GM21529 (cell line): ENCODE measurements around the gene TXNDC15.

Source experiments
- ATAC-seq: cut with Tn5 transposase; IDR thresholded peaks from one replicate; pipeline ENCODE4 v1.9.1; 2021; ENCODE audit not compliant: unreplicated experiment

The TXNDC15 gene

GRCh38 chr5:134917070-134917815 is 43.1 kb downstream of the TXNDC15 start:
- no peak for ATAC-seq

- no peak for ATAC-seq
Measured at GRCh38 chr5:134918861-134919260, 44.7 kb downstream of the TXNDC15 start.

GRCh38 chr5:134920848-134921575 is 46.8 kb downstream of the TXNDC15 start:
- ATAC-seq, result no peak

GRCh38 chr5:134932508-134932907 is 58.3 kb downstream of the TXNDC15 start:
- ATAC-seq, result no peak

- ATAC-seq, result no peak
Measured at GRCh38 chr5:134934202-134934601, 60.0 kb downstream of the TXNDC15 start.

GRCh38 chr5:134935711-134936602 is 61.8 kb downstream of the TXNDC15 start:
- ATAC-seq, result no peak

GRCh38 chr5:134937526-134937925 is 63.4 kb downstream of the TXNDC15 start:
- ATAC-seq, result no peak

- ATAC-seq, result no peak
Measured at GRCh38 chr5:134938030-134938429, 63.9 kb downstream of the TXNDC15 start.

- no peak for ATAC-seq
Measured at GRCh38 chr5:134939500-134939899, 65.3 kb downstream of the TXNDC15 start.

- ATAC-seq, result no peak
Measured at GRCh38 chr5:134943547-134943946, 69.4 kb downstream of the TXNDC15 start.

GRCh38 chr5:134944630-134945029 is 70.5 kb downstream of the TXNDC15 start:
- no peak for ATAC-seq

- ATAC-seq, result no peak
Measured at GRCh38 chr5:134945041-134945440, 70.9 kb downstream of the TXNDC15 start.

GRCh38 chr5:134948911-134949310 is 74.7 kb downstream of the TXNDC15 start:
- no peak for ATAC-seq

- ATAC-seq, result no peak
Measured at GRCh38 chr5:134949316-134949715, 75.1 kb downstream of the TXNDC15 start.
